HG02798 (cell line): ENCODE results near the gene COLEC11.

Experiments
- ATAC-seq: cut with Tn5 transposase; IDR thresholded peaks from one replicate; pipeline ENCODE4 v1.9.1; 2021; ENCODE audit warnings: mild to moderate bottlenecking; ENCODE audit not compliant: unreplicated experiment, poor library complexity

COLEC11 gene

DNA sequence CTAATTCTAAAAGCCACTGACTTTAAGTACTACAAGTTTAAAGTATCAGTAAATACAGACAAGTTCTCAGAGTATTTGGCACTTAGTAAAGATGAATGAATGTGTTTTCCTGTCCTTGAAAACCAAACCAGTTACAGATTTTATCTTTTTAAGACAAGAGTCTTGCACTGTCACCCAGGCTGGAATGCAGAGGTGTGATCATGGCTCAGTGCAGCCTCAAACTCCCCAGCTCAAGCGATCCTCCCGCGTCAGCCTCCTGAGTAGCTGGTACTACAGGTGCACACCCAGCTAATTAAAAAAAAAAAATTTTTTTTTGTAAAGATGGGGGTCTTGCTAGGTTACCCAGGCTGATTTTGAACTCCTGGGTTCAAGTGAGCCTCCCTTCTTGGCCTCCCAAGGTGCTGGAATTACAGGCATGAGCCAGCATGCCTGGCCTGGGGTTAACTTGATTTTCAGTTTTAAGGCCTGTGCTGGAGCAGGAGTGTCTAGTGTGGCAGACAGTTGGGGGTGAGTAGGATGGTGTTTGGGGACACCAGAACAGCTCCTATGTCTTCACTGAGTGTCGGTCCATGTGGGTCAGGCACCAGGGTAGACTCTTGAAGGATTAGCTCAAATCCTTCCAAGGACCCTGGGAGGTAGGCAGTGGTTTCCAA, 10.2 kb upstream of the COLEC11 start:
- ATAC-seq: no peak

DNA sequence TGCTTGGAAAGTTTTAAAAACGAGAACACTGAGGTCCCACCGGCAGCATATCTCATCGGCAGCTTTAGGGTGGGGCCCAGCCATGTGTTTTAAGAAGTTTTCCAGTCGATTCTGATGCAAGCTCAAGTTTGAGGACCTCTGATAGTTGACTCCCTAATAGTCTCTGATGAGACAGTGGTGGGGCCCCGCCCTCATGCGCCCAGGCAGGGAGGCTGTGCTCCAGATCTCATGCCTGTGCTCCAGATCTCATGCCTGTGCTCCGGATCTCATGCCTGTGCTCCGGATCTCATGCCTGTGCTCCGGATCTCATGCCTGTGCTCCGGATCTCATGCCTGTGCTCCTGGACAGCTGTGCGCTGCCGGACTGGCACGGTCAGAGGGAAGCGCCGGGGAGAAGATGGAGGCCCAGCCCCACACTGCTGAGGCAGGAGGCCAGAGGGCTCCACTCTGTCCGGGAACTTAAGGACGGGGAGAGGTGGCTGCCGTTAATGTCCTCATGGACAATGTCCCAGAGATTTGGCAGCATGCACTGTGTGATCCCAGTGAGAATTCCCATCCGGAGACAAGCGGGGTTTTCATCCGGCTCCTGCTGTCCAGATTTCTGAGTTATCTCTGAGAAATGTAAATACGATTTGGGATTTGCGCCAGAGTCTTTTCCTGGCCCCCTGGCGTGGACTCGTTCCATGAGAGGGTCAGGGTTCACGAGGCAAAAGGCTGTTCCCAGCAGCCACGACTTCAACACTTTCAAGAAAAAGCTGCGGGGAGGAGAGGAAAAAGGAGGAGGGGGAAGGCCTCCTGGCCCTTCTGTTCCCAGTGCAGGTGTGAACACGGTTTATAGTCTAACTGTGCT, 9.4 kb upstream of the COLEC11 start:
- no peak for ATAC-seq

DNA sequence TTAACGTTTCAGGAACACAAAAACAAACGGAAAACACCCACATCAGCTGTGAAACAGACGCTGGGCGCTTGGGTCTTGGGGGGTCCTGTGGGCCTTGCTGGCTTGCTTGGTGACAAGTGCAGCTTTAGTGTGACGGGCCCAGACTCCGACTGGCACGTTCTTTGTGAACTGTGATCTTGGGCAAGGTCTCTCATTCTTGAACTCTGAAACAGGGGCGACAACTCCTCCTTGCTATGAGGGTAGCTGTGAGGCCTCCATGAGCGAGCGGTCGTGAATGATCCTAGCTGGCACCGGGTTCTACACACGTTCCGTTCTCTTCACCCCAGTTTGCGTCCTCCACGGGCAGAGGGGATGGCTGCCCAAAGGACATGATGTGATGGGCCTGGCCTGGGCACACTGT, 8.7 kb upstream of the COLEC11 start:
- no peak for ATAC-seq

DNA sequence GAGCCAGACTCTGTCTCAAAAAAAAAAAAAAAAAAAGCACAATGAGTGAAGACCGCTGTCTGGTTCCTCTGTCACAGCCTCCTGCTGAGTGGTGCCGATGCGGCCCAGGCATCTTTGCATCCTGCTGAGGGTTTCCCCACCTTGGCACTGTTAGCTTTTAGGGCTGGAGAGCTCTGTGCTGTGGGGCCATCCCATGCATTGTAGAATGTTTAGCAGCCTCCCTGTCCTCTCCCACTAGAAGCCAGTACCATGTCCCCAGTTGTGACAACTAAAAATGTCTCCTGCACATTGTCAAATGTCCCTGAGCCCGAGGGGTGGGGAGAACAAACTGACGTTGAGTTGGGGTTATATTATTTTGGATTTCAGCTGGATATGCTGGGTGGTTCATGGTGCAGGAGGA, 7.9 kb upstream of the COLEC11 start:
- ATAC-seq: no peak

DNA sequence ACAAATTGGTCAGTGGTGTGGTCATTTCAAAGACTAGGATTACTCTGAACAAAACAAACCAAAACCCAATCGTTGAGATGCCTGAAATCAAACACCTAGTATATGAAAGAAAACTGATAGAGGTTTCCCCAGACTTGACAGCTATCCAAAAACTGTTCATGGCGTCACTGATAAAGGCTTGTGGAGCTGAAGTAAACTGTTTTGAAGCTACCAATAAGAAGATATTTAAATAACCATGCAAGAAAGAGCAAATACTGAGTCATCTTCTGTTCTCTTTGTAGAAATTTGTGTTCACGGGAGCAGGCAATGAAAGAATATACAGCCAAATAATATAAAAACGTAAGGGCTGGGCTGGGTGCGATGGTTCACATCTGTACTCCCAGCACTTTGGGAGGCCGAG, 7.5 kb upstream of the COLEC11 start:
- ATAC-seq: no peak

DNA sequence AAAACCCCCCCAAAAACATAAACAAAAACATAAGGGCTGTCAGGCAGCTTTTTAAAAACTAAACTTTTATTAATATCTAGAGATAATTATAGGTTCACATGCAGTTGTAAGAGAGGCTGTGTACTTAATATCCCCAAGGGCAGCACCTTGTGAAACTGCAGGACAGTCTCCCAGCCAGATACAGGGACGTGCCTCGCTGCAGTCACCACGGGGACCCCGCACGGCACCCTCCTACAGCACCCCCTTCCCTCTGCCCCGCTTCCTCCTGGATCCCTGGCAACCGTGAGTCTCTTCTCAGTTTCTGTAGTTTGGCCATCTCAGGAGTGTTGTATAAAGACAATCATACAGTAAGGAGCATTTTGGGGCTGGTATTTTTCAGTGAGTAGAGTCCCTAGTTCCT, 6.8 kb upstream of the COLEC11 start:
- no peak for ATAC-seq

DNA sequence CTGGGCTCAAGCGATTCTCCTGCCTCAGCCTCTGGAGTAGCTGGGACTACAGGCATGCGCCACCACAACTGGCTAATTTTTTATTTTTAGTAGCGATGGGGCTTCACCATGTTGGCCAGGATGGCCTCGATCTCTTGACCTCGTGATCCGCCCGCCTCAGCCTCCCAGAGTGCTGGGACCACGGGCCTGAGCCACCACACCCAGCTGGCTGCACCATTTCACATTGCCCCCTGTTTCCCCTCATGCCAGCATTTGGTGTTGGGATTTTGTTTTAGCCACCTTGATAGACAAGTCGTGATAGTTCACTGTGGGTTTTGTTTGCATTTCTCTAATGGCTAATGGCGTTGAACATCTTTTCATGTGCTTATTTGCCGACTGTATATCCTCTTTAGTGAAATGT, 5.8 kb upstream of the COLEC11 start:
- no peak for ATAC-seq

DNA sequence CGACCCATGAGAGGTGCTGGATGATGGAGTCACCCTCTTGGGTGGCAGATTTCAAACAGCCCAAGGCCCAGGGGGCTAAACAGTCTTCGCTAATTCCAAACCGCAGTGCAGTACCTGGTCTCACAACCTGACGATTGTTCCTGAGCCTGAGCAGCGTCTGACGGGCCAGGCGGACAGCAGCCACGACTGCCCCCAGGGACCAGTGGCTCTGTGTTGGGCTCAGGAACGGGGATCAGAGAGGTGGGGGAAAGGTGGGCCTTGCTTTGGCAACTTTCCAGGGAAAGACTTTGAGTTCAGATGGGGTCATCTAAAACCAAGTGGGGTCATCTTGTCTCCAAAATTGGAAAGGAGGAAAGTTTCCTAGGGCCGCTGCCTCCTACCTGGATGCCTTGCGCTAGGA, 492 bp downstream of the COLEC11 start:
- ATAC-seq: no peak

DNA sequence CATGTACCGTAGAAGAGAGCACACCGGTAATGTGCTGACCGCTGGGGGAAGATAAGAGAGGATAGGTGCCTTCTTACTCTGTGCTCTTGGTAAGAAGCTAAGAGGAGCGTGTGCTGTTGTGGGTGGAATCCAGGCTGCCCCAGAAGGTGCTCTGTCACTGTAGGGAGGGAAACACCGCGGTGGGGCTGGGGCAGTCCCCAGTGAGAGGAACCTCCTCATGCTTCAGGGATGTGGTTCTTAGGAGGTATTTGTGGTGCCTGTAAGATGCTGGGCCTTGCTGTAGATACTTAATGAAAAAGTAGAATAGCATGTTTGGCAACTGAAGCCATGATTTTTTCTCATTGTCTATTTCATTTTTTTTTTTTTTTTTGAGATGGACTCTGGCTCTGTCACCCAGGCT, 1.1 kb downstream of the COLEC11 start:
- peak; percentile 85 for ATAC-seq

DNA sequence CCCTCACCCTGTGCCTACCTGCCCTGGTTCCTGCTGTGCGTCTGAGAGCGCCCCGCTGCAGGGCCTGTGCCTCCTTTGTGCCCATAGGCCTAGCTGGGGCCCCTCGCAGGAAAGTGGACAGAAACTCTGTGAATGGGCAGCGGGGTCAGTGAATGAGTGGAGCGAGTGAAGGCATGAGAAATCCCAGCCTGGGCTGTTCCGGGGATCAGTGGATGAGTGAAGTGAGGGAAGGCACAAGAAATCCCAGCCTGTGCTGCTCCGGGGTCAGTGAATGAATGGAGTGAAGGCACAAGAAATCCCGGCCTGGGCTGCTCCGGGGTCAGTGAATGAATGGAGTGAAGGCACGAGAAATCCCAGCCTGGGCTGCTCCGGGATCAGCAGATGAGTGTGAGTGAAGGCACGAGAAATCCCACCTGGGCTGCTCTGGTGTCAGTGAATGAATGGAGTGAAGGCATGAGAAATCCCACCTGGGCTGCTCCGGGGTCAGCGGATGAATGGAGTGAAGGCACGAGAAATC, 2.0 kb downstream of the COLEC11 start:
- ATAC-seq: no peak

DNA sequence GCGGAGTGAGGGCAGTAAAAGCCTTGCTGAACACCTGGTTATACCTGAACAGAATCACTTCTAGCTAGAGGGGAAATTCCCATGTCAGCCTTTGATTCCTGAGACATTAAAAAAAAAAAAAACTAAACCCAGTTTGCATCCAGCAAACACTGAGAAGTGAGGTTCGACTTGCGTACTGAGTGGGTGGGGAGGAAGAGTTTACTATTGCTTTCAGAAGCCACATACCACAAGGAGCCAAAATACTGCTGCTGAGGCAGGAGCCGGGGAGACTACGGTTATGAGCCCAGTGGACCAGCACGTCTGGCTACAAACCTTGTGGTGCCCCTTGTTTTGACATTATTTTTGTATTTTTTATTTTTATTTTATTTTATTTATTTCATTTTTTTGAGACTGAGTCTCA, 2.7 kb downstream of the COLEC11 start:
- peak; percentile 49 for ATAC-seq

DNA sequence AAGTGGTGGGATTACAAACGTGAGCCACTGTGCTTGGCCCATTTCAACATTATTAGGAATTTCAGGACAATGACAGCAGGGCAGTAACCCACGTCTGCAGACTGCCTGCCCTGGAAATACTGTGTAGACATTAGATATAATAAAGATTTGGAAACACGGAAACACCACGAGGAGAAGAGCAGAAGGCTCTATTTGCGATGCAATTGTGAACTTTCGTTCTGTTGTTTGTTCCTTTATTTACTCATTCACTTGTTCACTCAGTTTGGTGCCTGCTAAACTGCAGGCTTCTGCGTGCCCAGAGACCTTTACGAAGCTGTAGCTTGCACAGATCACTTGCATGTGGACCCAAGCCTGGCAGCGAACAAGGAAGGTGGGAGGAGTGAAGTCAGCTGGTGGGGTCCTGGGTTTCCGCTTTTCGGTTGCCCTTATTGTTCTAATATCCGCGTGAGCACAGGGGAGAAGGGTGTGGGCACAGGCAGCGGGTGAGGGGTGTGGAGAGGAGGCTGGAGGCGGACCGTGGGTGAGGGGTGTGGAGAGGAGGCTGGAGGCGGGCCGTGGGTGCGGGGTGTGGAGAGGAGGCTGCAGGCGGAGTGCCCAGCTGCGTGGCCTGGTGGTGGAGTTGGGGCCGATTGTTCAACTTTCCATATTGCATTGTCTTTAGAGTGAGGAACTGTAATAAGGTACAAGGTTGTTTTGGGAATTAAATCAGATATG, 3.4 kb downstream of the COLEC11 start:
- ATAC-seq: no peak

DNA sequence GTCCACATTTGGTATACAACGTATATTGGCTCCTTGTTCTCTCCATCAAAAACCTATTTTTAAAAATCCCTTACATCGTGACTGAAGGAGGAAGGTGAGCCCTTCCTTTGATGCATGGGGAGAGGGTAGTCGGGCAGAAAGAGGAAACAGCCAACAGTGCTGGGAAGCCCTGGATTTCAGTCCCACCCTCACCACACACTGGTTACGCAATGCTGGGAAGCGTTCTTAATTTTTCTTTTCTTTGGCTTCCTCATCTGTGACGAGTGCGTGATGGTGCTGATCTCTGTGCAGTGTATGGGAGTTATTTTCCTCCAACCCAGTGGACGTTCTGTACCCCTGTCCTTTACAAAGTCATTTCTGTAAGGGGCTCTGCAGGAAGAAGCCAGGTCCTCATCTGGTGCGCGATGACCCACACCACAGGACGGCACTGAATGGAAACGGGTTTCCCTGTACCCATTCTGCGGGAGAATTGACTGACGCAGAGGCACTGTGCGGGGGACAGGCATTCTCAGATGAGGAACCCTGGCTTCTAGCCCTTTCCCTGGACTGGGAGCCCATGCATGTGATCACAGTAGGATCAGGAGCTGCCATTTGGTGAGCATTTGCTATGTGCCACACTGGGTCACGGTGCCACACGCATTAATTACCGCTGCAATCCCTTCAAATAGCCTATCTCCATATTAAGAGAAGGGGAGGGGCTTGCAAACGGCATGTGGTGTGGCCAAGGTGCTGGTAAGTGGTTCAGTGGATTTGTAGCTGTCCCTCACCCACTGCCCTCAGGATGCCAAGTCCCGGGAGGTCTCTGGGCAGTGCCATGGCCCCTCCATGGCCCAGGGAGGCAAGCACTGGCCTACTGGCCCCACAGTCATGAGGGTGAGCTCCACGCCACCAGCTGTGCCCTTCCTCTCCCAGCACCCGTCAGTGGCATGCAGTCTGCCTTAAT, 4.3 kb downstream of the COLEC11 start:
- ATAC-seq: no peak

DNA sequence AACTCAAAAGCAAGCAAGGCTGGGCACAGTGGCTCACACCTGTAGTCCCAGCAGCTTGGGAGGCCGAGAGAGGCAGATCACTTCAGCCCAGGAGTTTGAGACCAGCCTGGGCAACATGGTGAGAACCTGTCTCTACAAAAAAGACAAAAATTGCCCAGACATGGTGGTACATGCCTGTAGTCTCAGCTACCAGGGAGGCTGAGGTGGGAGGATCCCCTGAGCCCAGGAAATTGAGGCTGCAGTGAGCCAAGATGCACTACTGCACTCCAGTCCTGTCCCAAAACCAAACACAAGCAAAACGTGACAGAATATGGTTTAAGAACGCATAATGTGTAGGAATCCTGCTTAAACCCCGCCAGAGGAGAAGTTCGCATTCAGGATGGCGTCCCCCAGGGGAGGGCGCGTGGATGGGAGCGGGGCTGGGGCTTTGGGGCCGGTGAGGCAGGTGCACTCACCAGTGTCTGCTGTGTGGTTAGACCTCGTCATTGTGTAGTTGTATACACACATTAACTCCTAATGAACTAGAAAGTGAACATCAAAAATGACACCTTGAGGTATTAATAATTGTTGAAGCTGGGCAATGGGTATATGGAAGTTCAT, 5.4 kb downstream of the COLEC11 start:
- ATAC-seq: no peak

DNA sequence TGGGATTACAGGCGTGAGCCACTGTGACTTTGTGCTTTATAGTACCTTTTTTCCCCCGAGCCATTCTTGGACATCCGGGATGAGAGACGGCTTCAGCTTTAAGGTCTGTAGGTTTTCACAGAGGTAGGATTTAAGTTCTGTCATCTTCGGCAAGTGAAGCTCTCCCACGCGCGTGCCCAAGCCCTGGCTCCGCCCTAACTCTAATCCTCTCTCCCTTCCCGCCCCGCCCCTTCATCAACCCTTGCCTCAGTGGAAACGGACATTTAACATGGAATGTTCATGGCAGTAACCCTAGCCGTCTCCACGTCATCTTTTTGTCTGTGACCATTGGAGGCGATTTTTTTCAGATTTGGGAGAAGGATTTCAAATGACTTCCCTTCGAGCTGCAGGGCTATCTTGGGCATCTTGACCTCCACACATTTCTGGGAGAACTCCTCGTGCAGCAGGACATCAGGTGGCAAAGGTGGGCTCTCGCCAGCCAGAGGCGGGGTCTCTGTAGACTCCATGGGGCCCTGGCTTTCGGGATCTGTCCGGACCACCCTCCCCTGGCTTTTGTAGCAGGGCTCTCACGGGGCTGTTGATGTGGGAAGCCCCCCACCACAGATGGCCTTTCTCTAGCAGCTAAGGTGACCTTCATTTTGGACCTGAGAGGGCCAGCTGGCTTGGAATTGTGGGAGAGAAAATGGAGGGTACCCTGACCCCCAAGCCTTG, 6.8 kb downstream of the COLEC11 start:
- ATAC-seq: no peak

DNA sequence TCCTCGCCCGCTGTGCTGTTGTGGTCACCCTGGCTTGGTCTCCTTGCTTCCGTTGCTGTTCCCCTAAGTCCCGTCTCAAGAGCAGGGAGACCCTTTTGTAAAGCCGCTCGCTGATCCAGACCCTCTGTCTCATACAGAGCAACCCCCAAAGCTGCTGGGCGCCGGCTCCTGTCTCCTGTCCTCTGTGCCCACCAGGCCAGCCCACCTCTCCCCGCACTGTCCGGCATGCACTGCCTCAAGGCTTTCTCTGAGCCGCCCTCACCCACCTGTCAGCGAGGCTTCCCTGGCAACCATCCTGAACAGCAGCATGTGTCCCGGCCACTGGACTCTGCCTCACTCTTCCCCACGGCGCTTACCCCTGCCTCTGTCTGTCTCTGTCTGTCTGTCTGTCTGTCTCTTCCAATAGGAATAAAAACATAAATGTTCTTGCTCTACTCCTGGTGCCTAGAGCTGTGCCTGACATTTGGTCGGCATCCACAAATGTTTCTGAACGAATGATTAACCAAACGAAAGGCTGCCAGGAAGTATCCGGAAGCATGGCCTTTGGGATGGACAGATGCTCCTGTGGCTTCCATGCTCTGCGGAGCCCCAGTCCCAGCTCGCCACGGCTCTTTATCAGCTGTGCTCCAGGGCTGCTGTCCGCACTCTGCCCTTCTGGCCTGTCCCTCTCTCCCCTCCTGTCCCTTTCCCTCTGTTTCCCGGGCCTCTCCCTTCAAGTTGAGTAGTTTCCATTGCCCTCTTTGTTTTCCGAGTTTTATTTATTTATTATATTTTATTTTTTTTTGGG, 7.8 kb downstream of the COLEC11 start:
- no peak for ATAC-seq

DNA sequence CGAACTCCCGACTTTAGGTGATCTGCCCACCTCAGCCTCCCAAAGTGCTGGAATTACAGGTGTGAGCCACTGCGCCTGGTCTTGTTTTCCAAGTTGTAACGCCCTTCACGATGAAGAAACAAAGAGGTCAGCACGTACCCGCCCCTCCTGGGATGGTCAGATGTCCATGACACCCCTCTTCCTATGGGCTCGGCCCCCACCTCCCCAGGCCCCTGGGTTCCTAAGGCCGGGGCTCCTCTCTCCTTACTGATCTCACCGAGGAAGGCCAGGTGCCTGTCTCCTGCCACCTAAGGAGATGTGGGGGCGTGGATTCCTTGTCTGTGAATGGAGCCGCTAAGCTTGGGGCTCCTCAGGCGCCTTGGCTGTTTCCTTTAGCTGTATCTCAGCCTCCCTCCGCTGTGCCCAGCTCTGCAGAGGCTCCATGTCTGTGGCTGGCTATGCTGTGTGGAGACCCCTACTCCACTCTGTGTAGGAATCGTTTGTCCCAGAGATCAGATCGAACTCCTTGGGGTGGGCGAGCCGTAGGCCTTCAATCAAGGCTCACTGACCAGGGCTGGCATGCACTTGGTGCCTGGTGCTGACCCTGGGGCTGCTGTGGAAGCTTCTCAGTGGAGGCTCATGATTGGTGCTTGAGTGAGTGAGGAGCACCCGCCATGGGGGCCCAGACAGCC, 8.8 kb downstream of the COLEC11 start:
- no peak for ATAC-seq
